ENCODE results near the gene PALD1.
A peak's percentile ranks its signal among the peaks of the same experiment; 100 is the strongest.

The PALD1 gene

GRCh38 chr10:70571236-70571635, 92.7 kb downstream of the PALD1 start:
- TF ChIP-seq SPI1 (IDR thresholded peaks at IDR 0.05; ENCODE audit: borderline replicate concordance, low read depth): no peak
- TF ChIP-seq REST (IDR thresholded peaks at IDR 0.05; ENCODE audit: insufficient replicate concordance, low read depth): no peak
- no peak for TF ChIP-seq POLR2AphosphoS5 (IDR thresholded peaks at IDR 0.05; ENCODE audit: low read depth)
- TF ChIP-seq GABPA (IDR thresholded peaks at IDR 0.05; ENCODE audit: low read depth): no peak
- TF ChIP-seq CTCF (IDR thresholded peaks at IDR 0.05; ENCODE audit: insufficient read depth, low read length): no peak
- DNase-seq (ENCODE audit: low read depth in 1 of 2, low spot score in 1 of 2): no peak

GRCh38 chr10:70571636-70572439, 93.3 kb downstream of the PALD1 start:
- TF ChIP-seq SPI1 (IDR thresholded peaks at IDR 0.05; ENCODE audit: borderline replicate concordance, low read depth) (no peak), POLR2AphosphoS5 (IDR thresholded peaks at IDR 0.05; ENCODE audit: low read depth) (no peak), CTCF (IDR thresholded peaks at IDR 0.05; ENCODE audit: insufficient read depth, low read length) (no peak), GABPA (IDR thresholded peaks at IDR 0.05; ENCODE audit: low read depth) (no peak), REST (IDR thresholded peaks at IDR 0.05; ENCODE audit: insufficient replicate concordance, low read depth) (no peak)
- DNase-seq (ENCODE audit: low read depth in 1 of 2, low spot score in 1 of 2): no peak
- H3K27ac ChIP-seq (replicated peaks): no peak overlapping the region
- H3K4me3 ChIP-seq (replicated peaks; ENCODE audit: insufficient read depth, low read length): no peak overlapping the region
- no peaks in the 10 kb centered on the region for H3K27me3 ChIP-seq (ENCODE audit: insufficient read depth, poor library complexity, severe bottlenecking)

More at GRCh38 chr10:70571236-70571635, 92.7 kb downstream of the PALD1 start:
- no peak overlapping the region for H3K27ac ChIP-seq (replicated peaks)
- H3K4me3 ChIP-seq (replicated peaks; ENCODE audit: insufficient read depth, low read length): no peak overlapping the region
- no peaks in the 10 kb centered on the region for H3K27me3 ChIP-seq (ENCODE audit: insufficient read depth, poor library complexity, severe bottlenecking)

- TF ChIP-seq REST (IDR thresholded peaks at IDR 0.05; ENCODE audit: insufficient replicate concordance, low read depth) (no peak), CTCF (IDR thresholded peaks at IDR 0.05; ENCODE audit: insufficient read depth, low read length) (no peak), POLR2AphosphoS5 (IDR thresholded peaks at IDR 0.05; ENCODE audit: low read depth) (no peak), GABPA (IDR thresholded peaks at IDR 0.05; ENCODE audit: low read depth) (no peak), SPI1 (IDR thresholded peaks at IDR 0.05; ENCODE audit: borderline replicate concordance, low read depth) (no peak)
- DNase-seq (ENCODE audit: low read depth in 1 of 2, low spot score in 1 of 2): no peak
- peak overlapping the region; percentile 26 for H3K27ac ChIP-seq (replicated peaks)
- H3K4me3 ChIP-seq (replicated peaks; ENCODE audit: insufficient read depth, low read length): no peak overlapping the region
- no peaks in the 10 kb centered on the region for H3K27me3 ChIP-seq (ENCODE audit: insufficient read depth, poor library complexity, severe bottlenecking)
These were observed 95.3 kb downstream of the PALD1 start for GRCh38 chr10:70573599-70574506.

All from HL-60 (cell line).